HG03378 (cell line): ENCODE measurements around the gene PEX10.

ENCODE experiments used
- ATAC-seq: cut with Tn5 transposase; IDR thresholded peaks from one replicate; pipeline ENCODE4 v1.9.1; 2021; ENCODE audit warnings: mild to moderate bottlenecking, moderate library complexity; ENCODE audit not compliant: unreplicated experiment

PEX10 gene

DNA sequence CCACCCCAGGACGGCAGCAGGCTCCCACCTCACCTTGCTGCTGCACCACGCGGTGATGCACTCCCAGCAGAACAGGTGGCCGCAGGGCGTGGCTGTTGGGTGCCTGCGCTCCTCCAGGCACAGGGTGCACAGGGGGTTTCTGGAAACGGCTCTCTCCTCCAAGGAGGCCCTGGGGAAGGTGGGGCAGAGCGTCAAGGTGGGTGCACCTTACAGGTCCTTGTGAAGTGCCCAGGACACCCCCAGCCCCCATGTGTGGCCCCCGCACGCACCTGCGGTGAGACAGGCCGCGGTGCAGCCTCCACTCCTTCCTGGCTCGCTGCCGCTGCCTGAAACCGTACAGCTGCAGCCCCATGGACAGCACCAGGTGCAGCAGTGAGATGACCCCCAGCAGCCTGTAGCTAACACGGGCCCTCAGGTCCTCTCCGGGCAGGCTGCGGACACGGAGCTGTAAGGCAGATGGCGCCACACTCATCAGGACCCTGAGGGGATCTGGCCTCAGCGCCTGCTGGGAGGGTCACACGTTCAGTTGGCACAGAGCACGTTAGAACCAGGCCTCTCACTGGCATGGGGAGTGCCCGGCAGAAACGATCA is 5.8 kb downstream of the PEX10 start:
- ATAC-seq, result no peak

DNA sequence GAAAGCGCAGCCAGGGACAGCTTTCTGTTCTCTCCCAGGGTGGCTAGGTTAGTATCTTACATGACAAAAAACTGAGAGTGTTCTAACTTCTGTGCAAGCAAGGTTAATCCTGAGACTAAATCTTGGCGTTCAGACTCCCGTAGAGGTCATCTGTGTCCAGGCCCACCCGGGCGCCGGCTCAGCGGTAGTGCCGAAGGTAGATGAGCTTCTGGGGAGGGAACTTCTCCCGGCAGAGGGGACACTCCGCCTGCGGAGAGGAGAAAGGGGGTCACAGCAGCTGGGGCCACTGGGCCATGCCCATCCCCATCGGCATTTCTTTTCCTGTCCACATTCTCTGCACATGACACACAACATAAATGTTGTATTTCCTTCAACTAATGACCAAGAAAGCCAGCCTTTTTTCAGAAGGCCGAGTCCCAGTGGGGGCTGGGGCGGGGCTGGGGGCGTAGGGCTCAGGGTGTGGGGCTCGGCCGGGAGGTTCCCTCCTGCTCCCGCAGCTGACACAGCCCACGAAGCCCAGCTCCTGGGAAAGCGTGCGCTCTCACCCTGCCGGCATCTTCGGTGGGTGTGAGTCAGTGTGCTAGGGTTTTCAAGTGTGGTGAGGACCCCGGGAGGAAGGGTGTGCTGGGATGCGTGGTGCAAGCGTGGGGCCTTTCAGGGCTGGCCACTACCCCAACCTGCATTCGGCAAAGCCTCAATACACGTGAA is 6.6 kb downstream of the PEX10 start:
- no peak for ATAC-seq

- no peak for ATAC-seq
Measured at GRCh38 chr1:2404890-2405511, 7.4 kb downstream of the PEX10 start.

GRCh38 chr1:2404142-2404889 is 8.0 kb downstream of the PEX10 start:
- ATAC-seq, result no peak

- ATAC-seq, result no peak
Measured at GRCh38 chr1:2403273-2403672, 9.1 kb downstream of the PEX10 start.

- ATAC-seq, result no peak
Measured at GRCh38 chr1:2402420-2402819, 9.9 kb downstream of the PEX10 start.

- no peak for ATAC-seq
Measured at GRCh38 chr1:2400950-2401649, 11.3 kb downstream of the PEX10 start.

GRCh38 chr1:2400576-2400909 is 11.8 kb downstream of the PEX10 start:
- no peak for ATAC-seq

DNA sequence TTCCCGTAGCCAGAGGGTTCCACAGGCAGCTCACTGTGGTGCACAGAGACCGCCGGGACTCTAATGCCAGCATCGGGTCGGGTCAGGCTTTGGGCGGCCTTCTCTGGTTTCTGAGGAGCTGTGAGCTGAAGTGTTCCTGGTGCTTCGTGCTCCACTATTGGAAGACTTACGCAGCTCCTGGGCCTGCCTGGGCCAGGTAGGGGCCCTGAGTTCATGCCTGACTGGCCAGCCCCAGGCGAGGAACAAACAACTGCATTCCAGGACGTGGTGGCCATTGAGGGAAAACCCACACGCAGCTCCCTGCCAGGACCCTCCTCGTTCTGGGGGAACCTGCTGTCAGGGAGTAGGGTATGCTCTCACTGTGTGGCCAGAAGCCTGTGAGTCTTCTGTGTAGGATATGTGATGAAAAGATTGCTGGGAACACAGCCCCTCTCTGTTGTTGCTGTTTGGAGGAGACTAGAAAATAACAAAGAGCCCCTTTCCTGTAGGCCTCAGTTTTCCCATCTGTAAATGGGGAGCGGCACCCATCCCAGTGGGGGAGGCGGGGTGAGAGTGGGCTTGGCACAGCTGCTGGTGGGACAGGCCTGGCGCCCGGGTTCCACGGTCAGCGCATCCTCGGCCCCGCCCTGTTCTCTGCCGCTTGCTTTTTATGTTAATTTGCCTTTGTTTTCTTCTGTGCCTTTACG is 12.3 kb downstream of the PEX10 start:
- ATAC-seq, result no peak

GRCh38 chr1:2398871-2399270 is 13.5 kb downstream of the PEX10 start:
- no peak for ATAC-seq

- ATAC-seq, result no peak
Measured at GRCh38 chr1:2397007-2397679, 15.2 kb downstream of the PEX10 start.

DNA sequence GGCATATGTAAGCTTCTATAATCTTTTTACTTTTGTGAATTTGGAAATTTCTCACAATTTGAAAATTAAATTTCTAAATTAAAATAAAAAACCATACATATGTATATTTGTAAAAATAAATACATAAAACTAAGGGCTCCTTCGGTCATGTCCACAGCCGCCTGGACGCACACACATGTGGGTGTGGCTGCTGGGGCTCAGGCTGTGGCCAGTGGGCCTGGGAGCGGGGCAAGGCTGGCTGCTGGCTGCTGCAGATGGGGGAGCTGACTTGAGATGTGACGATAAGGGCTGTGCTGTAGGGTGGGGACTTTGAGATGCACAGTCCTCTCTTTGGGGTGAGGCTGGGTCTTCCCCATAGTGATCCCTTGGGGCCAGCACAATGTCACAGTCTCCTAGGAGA is 15.9 kb downstream of the PEX10 start:
- ATAC-seq, result no peak

- ATAC-seq, result no peak
Measured at GRCh38 chr1:2396059-2396458, 16.3 kb downstream of the PEX10 start.

- ATAC-seq, result no peak
Measured at GRCh38 chr1:2395245-2395644, 17.1 kb downstream of the PEX10 start.

- ATAC-seq, result no peak
Measured at GRCh38 chr1:2394761-2395160, 17.6 kb downstream of the PEX10 start.

DNA sequence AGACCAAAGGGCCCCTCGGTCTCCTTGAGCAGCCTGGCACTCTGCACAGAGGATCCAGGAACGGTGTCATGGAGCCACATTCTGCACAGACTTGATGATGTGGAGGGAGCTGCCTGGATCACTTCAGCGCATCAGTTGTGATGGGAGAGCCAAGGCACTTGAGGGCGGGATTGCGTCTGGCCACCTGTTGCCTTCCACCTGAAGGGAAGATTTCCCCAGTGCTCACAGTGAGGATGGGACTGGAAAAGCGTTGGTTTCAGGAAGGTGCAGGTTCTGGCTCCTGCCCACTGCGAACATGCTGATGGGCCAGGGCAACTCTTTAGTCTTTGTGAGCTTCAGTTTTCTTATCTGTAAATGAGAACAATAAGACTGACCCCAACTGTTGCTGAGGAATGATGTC is 18.1 kb downstream of the PEX10 start:
- ATAC-seq, result no peak

DNA sequence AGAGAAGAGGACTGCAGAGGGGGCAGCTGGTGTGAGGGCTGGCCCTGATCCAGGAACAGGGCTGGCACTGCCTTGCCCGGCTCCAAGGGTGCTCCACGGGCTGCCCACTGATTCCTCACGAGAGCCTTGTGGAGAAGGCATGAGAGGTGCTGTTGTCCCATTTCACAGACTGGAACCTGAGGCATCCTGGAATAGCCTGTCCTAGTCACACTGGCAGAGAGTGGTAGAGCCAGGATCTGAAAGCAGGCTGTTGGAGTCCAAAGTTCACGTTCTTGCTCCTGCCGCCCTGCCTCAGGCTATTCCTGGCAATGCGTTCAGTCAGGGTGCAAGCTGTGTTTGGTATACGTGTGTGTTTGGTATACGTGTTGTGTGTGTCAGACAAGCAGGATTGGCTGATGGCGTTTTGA is 18.9 kb downstream of the PEX10 start:
- no peak for ATAC-seq

DNA sequence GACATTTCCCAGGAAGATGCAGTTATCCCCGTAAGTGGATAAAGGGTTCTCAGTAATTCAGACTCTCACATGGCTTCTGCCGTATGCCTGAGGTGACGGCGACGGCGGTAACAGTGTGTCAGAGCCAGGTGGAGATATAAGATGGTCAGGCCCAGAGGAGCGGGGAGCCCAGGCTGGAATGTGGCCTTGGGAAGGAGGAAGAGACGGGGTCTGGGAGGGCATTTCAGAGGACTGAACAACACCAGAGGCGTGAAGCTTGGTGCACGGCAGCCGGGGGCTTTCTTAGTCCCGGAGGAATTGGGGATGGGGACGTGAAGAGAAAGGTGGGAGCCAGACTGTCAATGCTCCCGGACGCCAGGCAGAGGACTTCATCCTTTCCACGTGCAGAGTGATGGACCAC is 19.7 kb downstream of the PEX10 start:
- ATAC-seq, result no peak

DNA sequence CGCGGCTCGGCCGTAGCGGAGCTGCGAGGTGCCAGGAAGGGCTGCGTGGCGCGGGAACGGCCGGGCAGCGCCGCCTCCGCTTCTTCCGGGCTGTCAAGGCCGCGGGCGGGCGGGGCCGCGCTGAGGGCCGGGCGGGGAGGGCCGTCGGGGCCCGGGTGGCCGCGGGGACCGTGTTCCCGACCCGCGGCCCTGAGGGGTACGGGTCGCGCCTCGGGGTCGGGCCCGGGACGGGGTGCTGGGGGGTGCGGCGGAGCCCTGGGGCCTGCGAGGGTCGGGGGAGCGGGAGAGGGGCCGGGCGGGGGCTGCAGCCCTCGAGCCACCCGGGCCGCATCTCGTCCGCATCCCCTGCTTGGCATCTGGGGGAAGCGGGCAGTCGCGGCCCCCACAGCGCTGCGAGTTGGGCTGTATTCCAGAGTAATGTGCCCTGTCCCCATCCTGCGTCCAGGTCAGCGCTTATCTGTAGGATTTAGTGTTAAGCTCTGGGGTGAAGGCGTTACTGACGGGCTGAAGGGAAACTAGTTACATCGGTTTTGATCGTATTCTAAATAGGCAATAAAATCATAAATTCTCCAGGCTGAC is 20.3 kb downstream of the PEX10 start:
- ATAC-seq, result no peak
